Suprapubic skin (tissue), 4 donors: ENCODE results near the gene P4HB. TPM values are rescaled to one million over a fixed set of nuclear protein-coding genes. Genes with fewer than 3 reads are reported as not detected.

Experiments used
- DNase-seq, 2 donors: peaks; one replicate each; pipeline ENCODE4 v3.0.0-alpha.2; 2019; ENCODE audit warnings: low spot score in 2 of 2
- H3K27ac ChIP-seq: fragments of 200-600 bp; sonication (generic); one replicate; pipeline ENCODE4 v1.5.1; 2019
- H3K27me3 ChIP-seq: fragments of 200-600 bp; sonication (generic); one replicate; pipeline ENCODE4 v1.5.1; 2019
- H3K36me3 ChIP-seq: fragments of 200-600 bp; sonication (generic); one replicate; pipeline ENCODE4 v1.5.1; 2019
- H3K4me1 ChIP-seq: fragments of 200-600 bp; sonication (generic); one replicate; pipeline ENCODE4 v1.5.1; 2019
- H3K4me3 ChIP-seq: fragments of 200-600 bp; sonication (generic); one replicate; pipeline ENCODE4 v1.5.1; 2019; ENCODE audit warnings: mild to moderate bottlenecking
- H3K9me3 ChIP-seq: fragments of 200-600 bp; sonication (generic); one replicate; pipeline ENCODE4 v1.5.1; 2019
- CTCF ChIP-seq, 2 donors: fragments of 200-600 bp in 1 of 2; fragments of 450-650 bp in 1 of 2; sonication (generic) in 1 of 2; IDR thresholded peaks; one replicate each; pipeline ENCODE4 v1.5.1; 2016 to 2019; ENCODE audit warnings: antibody characterized with exemption in 2 of 2, mild to moderate bottlenecking in 1 of 2, moderate library complexity in 1 of 2
- EP300 ChIP-seq: sonication (generic); formaldehyde crosslinking; IDR thresholded peaks from one replicate; pipeline ENCODE4 v1.6.1; 2017; ENCODE audit warnings: antibody characterized with exemption
- POLR2A ChIP-seq, 2 donors: fragments of 450-650 bp; IDR thresholded peaks; one replicate each; pipeline ENCODE4 v1.6.1; 2017; ENCODE audit warnings: antibody characterized with exemption in 2 of 2, mild to moderate bottlenecking in 2 of 2, moderate library complexity in 2 of 2
- POLR2AphosphoS5 ChIP-seq, 3 donors: sonication (generic); formaldehyde crosslinking; IDR thresholded peaks; one replicate each; pipeline ENCODE4 v1.6.1; 2017; ENCODE audit warnings: antibody characterized with exemption in 3 of 3
- WGBS: methylation state at CpG from one replicate; pipeline ENCODE4 v1.1.5; 2018; 5-methylcytosine and 5-hydroxymethylcytosine counted together
- total RNA-seq, 4 donors: library from RNA; depleted of rRNA; stranded (reverse); fragments of >200 nt; gene quantifications; one replicate each; pipeline ENCODE4 v1.1.0, GENCODE V29; 2016

P4HB gene
- total RNA-seq, 4 donors from 2014 or later, result 521 to 1,041 (median 898) TPM

GRCh38 chr17:81824595-81824994, 35.7 kb downstream of the P4HB start:
- H3K36me3 ChIP-seq, result peaks cover 13% of the 10 kb centered on the region
- no peaks in the 10 kb centered on the region for H3K27me3 ChIP-seq
- no peak overlapping the region for H3K27ac ChIP-seq
- TF ChIP-seq CTCF (IDR thresholded peaks at IDR 0.05) (no peak), EP300 (no peak), POLR2A (IDR thresholded peaks at IDR 0.05) (no peak), POLR2AphosphoS5 (IDR thresholded peaks at IDR 0.05) (no peak)
- peaks cover 49% of the 10 kb centered on the region for H3K4me1 ChIP-seq
- no peaks in the 10 kb centered on the region for H3K9me3 ChIP-seq
- 83% methylated on average over 1 of the region's 11 CpGs for WGBS
- no peak for DNase-seq
- no peak overlapping the region for H3K4me3 ChIP-seq

GRCh38 chr17:81823820-81824550, 36.4 kb downstream of the P4HB start:
- Histone ChIP-seq H3K27me3 (no peaks in the 10 kb centered on the region), H3K27ac (no peak overlapping the region), H3K9me3 (no peaks in the 10 kb centered on the region), H3K4me3 (no peak overlapping the region), H3K4me1 (peaks cover 43% of the 10 kb centered on the region), H3K36me3 (peaks cover 13% of the 10 kb centered on the region)
- TF ChIP-seq POLR2AphosphoS5 (IDR thresholded peaks at IDR 0.05) (no peak), EP300 (no peak), POLR2A (IDR thresholded peaks at IDR 0.05) (no peak), CTCF (IDR thresholded peaks at IDR 0.05) (no peak)
- WGBS, result 75% methylated on average over 22 of the region's 33 CpGs
- no peak for DNase-seq

- no peak overlapping the region for H3K27ac ChIP-seq
- H3K36me3 ChIP-seq, result peaks cover 13% of the 10 kb centered on the region
- no peaks in the 10 kb centered on the region for H3K9me3 ChIP-seq
- DNase-seq, result no peak
- no peak overlapping the region for H3K4me3 ChIP-seq
- 90% methylated on average over 14 of the region's 30 CpGs for WGBS
- no peaks in the 10 kb centered on the region for H3K27me3 ChIP-seq
- no peak for TF ChIP-seq POLR2A (IDR thresholded peaks at IDR 0.05)
- TF ChIP-seq EP300, result no peak
- no peak for TF ChIP-seq POLR2AphosphoS5 (IDR thresholded peaks at IDR 0.05)
- no peak for TF ChIP-seq CTCF (IDR thresholded peaks at IDR 0.05)
- peaks cover 35% of the 10 kb centered on the region for H3K4me1 ChIP-seq
Observed at GRCh38 chr17:81822996-81823819, 37.1 kb downstream of the P4HB start.

DNA sequence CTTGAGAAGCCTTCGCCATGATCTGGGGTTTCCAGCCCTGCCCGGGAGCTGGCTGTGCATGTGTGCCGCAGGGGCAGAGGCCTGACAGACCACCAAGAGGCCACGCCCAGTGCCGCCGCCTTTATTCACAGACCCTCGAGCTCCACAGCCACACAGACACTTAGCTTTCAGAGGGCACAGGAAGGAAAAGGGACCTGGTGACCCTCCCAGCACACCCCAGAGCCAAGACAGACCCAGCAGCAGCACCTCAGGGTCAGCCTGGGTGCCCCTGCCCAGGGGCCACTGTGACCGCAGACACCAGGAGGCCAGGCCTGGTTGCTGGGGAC, 38.1 kb downstream of the P4HB start:
- TF ChIP-seq POLR2AphosphoS5 (IDR thresholded peaks at IDR 0.05), result no peak
- TF ChIP-seq POLR2A (IDR thresholded peaks at IDR 0.05), result no peak
- TF ChIP-seq EP300, result no peak
- TF ChIP-seq CTCF (IDR thresholded peaks at IDR 0.05), result no peak
- DNase-seq, result no peak
- Histone ChIP-seq H3K27me3 (no peaks in the 10 kb centered on the region), H3K4me1 (peaks cover 34% of the 10 kb centered on the region), H3K4me3 (no peak overlapping the region), H3K36me3 (peaks cover 13% of the 10 kb centered on the region), H3K27ac (peak overlapping the region; percentile 81), H3K9me3 (no peaks in the 10 kb centered on the region)
- 60% methylated on average over 1 of the region's 8 CpGs for WGBS

GRCh38 chr17:81821603-81822311, 38.6 kb downstream of the P4HB start:
- Histone ChIP-seq H3K36me3 (peaks cover 13% of the 10 kb centered on the region), H3K9me3 (no peaks in the 10 kb centered on the region), H3K27ac (peak overlapping the region; percentile 81), H3K4me3 (no peak overlapping the region), H3K4me1 (peaks cover 34% of the 10 kb centered on the region), H3K27me3 (no peaks in the 10 kb centered on the region)
- no peak for TF ChIP-seq POLR2A (IDR thresholded peaks at IDR 0.05)
- no peak for TF ChIP-seq POLR2AphosphoS5 (IDR thresholded peaks at IDR 0.05)
- TF ChIP-seq CTCF (IDR thresholded peaks at IDR 0.05), result peak; percentile 29 to 60
- no peak for TF ChIP-seq EP300
- DNase-seq, result peak in 1 of 2 donors; percentile 85
- WGBS, result 16% methylated on average over 8 of the region's 20 CpGs
